Urothelium cell line (cell line): ENCODE measurements around the gene KRT26.
"Not testable (repeated sequence)": the region's sequence is repeated elsewhere in the genome, so short reads cannot be mapped to it uniquely, and the experiment has no call there.

Experiments used
- DNase-seq: peaks from one replicate; pipeline ENCODE4 v3.0.0; 2011; ENCODE audit warnings: low spot score, mixed read lengths
- FAIRE-seq: peaks from 2 replicates; lab custom pipeline; 2011; peaks lifted over from hg19 to GRCh38; lab: Jason Lieb, UNC

The KRT26 gene

DNA sequence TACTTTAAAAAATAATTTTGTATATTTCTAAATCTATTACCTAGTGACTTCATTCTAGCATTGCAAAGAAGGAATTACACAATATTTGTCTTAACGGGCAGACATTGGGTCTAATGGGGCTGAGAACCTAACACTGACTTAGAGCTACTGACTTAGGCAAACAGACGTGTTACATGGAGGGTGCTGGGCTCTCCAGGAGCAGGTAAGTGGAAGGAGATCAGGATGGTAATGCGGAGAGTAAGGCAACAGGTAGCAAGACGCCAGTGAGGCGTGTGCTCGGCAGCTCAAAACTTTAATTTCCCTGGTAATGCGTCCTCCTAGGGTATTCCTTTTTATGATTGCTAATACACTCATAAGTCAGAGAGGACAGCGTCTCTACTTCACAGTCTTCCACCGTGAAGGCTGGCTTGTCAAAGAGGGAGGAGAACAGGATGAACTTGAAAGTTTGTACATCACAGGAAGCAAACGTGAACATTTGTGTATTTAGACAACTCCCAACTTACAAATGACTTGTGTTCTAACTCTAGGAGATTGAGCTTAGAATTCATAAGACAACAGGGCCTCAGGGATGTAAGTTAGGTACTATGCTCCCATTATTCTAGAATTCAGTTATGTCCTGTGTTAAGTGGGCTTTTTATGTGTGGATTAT is 23.1 kb upstream of the KRT26 start:
- DNase-seq = no peak

DNA sequence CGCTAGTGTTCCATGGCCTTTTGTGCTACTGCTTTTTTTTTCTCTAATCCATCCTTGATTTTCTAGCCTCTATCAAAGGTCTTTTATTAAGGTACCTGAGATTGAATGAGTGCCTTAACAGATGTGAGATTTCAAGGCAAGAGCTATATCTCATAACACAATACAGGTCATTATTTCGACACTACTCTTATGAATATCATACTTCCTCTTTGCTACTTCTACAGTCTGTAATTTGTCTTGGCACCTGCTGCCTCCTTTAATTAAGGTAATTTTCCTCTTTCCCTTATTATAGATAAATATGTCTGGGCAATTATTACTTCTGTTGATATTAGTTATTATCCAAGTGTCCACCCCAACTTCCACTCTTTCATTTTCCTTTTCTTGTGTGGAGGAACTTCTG is 22.5 kb upstream of the KRT26 start:
- FAIRE-seq (no peak), DNase-seq (no peak)

More for the DNA sequence above, 23.1 kb upstream of the KRT26 start:
- FAIRE-seq = no peak

GRCh38 chr17:40793832-40794231 is 21.8 kb upstream of the KRT26 start:
- DNase-seq (no peak), FAIRE-seq (no peak)

DNA sequence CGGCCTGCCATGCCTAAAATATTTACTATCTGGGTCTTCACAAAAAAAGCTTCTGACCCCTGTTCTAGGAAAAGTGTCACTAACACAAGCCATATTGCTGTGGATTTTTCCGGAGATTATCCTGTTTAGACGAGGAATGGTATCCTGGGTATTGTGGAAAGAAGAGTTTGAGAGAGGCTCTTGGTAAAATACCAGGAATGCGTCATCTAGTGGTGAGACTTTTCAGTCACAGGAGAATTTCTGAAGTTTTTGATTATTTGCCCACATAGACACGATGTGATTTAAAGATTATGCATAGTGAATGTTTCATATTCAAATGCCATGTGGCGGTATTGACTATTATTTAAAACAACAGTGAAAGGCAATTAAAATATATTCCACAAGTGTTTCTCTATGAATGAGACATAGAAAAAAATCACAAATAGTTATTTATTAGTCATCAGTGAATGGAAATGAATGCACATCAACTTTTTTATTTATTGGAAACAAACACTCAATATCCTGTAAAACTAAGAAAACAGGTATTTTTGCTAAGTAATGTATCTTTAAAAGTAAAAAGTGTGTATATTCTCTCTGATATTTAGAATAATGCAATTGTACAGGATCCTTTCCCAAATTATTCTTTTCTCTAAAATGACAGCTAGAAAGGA is 19.9 kb upstream of the KRT26 start:
- DNase-seq = peak; percentile 27

GRCh38 chr17:40791111-40791510 is 19.1 kb upstream of the KRT26 start:
- no peak for DNase-seq
- no peak for FAIRE-seq

More for the DNA sequence above, 19.9 kb upstream of the KRT26 start:
- FAIRE-seq = no peak

DNA sequence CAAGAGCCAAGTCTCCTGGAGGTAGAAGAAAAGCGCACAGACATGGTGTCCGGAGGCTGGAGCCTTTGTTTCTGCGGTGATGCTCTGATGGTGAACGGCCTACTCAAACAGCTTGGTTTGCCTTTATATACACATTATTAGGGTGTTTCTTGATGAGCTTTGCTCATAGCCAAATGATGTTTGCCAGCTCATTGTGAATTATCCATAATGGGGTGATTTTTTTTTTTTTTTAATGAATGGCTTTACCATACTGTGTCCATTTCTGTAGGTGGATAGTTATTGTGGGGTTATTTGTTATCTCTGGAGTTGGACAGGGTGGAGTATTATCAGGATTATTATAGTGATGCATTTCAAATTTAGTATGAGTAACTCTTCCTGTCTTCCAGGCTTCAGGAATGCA is 10.4 kb upstream of the KRT26 start, which contains the start of gene KRT27:
TSS of gene KRT27 (minus strand) at position 101 of the 400 bp plus-strand sequence. CDS start at position 44, 57 bp downstream.
- FAIRE-seq = no peak
- DNase-seq = no peak

- FAIRE-seq (no peak), DNase-seq (no peak)
Observed at GRCh38 chr17:40779181-40779909, 7.3 kb upstream of the KRT26 start.

GRCh38 chr17:40778461-40778860 is 6.5 kb upstream of the KRT26 start:
- no peak for DNase-seq
- FAIRE-seq = no peak

DNA sequence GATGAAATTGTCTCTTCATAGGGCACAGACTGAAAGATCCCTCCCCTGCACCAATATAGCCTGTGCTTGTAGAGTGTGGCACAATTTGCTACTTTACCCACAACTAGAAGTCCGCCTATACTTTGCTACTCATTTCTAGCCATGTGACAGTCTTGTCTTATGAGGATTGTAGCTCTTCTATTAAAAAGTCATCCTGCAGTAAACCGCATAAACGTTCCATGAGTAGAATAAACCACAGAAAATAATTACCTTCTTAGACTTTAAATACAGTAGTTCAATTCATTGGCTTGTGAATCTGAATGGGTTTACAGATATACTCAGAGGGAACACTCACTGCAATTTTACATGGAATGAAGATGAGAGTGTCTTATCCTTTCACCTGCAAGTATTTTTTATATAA is 6.0 kb upstream of the KRT26 start:
- DNase-seq = no peak
- no peak for FAIRE-seq

GRCh38 chr17:40777459-40777858 is 5.5 kb upstream of the KRT26 start:
- DNase-seq (no peak), FAIRE-seq (no peak)

- no peak for DNase-seq
- no peak for FAIRE-seq
Observed at GRCh38 chr17:40775945-40776344, 3.9 kb upstream of the KRT26 start.

DNA sequence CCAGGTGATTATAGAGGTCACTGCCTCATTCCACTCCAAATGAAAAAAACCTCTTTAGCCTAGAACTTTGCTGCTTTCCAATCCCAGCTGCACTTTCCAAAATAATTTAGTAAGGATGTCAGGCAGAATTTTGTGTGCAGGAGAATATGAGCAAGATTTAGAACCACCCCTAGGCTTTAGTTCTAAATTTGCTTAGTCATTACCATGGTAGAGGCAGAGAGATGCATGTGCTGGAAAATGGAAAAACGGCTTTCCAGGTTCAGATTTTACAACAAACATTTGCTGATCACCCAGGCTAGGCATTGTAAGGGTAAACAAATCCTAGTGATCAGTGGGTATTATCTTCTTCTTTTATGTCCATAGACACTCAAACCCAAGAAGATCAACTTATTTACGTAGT is 6.3 kb downstream of the KRT26 start:
- no peak for FAIRE-seq

GRCh38 chr17:40763752-40764151 is 8.2 kb downstream of the KRT26 start:
- FAIRE-seq (no peak), DNase-seq (no peak)

More for the DNA sequence above, 6.3 kb downstream of the KRT26 start:
- DNase-seq = no peak

DNA sequence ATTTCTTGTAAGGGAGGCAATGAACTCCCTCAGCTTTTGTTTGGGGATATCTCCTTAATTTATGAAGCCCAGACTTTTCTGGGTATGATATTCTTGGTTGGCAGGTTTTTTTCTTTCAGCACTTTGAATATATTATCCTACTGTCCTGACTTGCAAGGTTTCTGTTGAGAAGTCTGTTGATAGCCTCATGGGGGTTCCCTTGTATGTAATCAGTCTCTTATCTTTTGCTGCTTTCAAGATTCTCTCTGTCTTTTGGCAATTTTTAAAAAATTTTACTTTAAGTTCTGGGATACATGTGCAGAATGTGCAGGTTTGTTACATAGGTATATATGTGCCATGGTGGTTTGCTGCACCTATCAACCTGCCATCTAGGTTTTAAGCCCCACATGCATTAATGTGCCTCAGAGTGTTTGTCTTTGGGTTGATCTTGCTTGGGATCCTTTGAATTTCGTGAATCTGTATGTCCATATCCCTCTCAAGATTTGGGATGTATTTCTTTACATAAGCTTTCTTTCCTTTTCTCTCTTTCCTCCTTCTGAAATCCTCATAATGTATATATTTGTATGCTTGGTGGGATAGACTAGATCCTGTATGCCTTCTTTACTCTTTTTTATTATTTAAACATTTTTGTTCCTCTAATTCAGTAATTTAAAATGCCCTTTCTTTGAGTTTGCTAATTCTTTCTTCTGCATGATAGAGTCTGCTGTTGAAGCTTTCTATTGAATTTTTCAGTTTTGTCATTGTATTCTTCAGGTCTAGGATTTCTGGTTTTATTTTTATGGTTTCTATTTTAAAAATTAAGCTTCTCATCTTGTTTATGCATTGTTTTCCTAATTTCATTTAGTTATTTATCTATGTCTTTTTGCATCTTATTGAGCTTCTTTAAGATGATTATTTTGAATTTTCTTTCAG is 11.6 kb downstream of the KRT26 start:
- DNase-seq = no peak
- no peak for FAIRE-seq

- no peak for DNase-seq
- no peak for FAIRE-seq
Observed at GRCh38 chr17:40755231-40755630, 16.8 kb downstream of the KRT26 start, which contains the start of gene KRT25. KRT25 (minus strand) TSS chr17:40755331; CDS start chr17:40755271, 60 bp downstream.

DNA sequence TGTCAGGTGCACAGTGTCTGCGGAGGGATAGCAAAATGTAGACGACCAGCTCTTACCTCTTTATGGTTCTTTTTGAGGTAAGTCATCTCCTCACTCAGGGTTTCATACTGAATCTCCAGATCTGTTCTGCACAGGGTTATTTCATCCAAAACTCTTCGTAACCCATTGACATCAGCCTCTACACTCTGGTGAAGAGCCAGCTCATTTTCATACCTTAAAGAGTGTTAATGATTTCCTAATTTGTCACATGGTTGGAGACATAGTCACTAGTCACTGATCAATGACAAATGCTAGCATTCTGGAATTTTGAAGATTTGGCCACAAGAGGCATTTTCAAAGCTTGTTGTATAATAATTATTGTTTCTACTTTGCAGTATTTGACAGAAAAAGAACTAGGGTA is 18.2 kb downstream of the KRT26 start:
- DNase-seq (no peak), FAIRE-seq (no peak)

- no peak for FAIRE-seq
- no peak for DNase-seq
Observed at GRCh38 chr17:40751065-40751464, 20.9 kb downstream of the KRT26 start.

GRCh38 chr17:40750391-40750790 is 21.6 kb downstream of the KRT26 start:
- FAIRE-seq (no peak), DNase-seq (no peak)

- FAIRE-seq = peak; percentile 71
- not testable (repeated sequence) for DNase-seq
Observed at GRCh38 chr17:40748666-40749065, 23.3 kb downstream of the KRT26 start.

- no peak for FAIRE-seq
Observed at GRCh38 chr17:40738553-40738952, 33.4 kb downstream of the KRT26 start.

DNA sequence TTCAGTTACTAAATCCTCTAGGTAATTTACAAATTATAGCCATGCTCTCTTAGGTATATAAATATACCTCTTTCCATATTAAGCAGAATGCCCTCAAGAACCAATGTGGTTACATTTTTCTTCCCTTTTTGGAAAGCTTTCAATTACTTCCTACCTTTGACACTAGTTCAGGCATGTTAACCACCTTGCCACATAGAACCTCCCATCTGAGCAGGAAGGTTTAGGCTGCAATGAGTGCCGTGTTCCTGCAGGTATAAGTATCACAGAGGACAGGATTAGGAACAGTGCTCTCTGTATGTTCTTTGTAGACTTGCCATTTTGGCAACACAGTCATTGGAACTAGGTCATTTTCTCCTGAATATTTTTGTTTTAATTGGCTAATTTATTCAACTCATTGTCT is 37.0 kb downstream of the KRT26 start:
- DNase-seq (no peak), FAIRE-seq (no peak)

More at GRCh38 chr17:40738553-40738952, 33.4 kb downstream of the KRT26 start:
- no peak for DNase-seq
